BJ (cell line): Measurements from ENCODE around the gene MTUS2. TPM values are rescaled to one million over a fixed set of nuclear protein-coding genes. Genes with fewer than 3 reads are reported as not detected.

Source experiments
- CTCF ChIA-PET: fragments of 350-600 bp; formaldehyde crosslinking; extraction: SDS; loops from one replicate; lab custom pipeline; 2021; ENCODE audit warnings: antibody characterized with exemption, inconsistent platforms; lab: Yijun Ruan, JAX
- POLR2A ChIA-PET: fragments of 300-600 bp; sonication (Branson Sonifier 250); formaldehyde crosslinking; extraction: SDS; loops from one replicate; lab custom pipeline; 2021; ENCODE audit warnings: antibody characterized with exemption; lab: Charles Lee
- DNase-seq: peaks from one replicate; pipeline ENCODE4 v3.0.0-alpha.2; 2011; ENCODE audit warnings: low read depth
- H3K27me3 ChIP-seq: 2 replicates; pipeline ENCODE4 v1.6.0; 2011; ENCODE audit warnings: low read length; ENCODE audit not compliant: control insufficient read depth, insufficient read depth
- H3K36me3 ChIP-seq: 2 replicates; pipeline ENCODE4 v1.5.1; 2011; ENCODE audit warnings: low read length; ENCODE audit not compliant: control insufficient read depth, insufficient read depth
- H3K4me3 ChIP-seq: 2 replicates; pipeline ENCODE4 v1.5.1; 2011; ENCODE audit warnings: low read depth, mild to moderate bottlenecking, control low read depth, low read length
- CTCF ChIP-seq: IDR thresholded peaks from 2 replicates; pipeline ENCODE4 v1.5.1; 2011; ENCODE audit warnings: low read depth, mild to moderate bottlenecking, control low read depth, inconsistent platforms, low read length, moderate library complexity; ENCODE audit not compliant: insufficient read depth
- polyA plus RNA-seq: library from polyadenylated mRNA; depleted of rRNA; stranded (reverse); fragments of >200 nt; gene quantifications from 2 replicates; pipeline ENCODE4 v1.2.3, GENCODE V29; 2011

The MTUS2 gene
- polyA plus RNA-seq, 1 experiment, result 0.05 TPM

GRCh38 chr13:28890712-28891111, 70.6 kb downstream of the MTUS2 start:
- Histone ChIP-seq H3K27me3 (no peaks in the 10 kb centered on the region), H3K36me3 (no peaks in the 10 kb centered on the region), H3K4me3 (no peak overlapping the region)
- ChIA-PET POLR2A (no interaction called here), CTCF (no interaction called here)
- TF ChIP-seq CTCF, result no peak
- no peak for DNase-seq

- ChIA-PET CTCF (interaction anchor here (0.8 kb wide), 1 partner anchor 580 kb away, joined by 3 read pairs; no protein-coding TSS in a partner anchor), POLR2A (no interaction called here)
- no peak for TF ChIP-seq CTCF
- H3K36me3 ChIP-seq, result no peaks in the 10 kb centered on the region
- no peak for DNase-seq
- no peaks in the 10 kb centered on the region for H3K27me3 ChIP-seq
- H3K4me3 ChIP-seq, result no peak overlapping the region
Measured at GRCh38 chr13:28918030-28918429, 97.9 kb downstream of the MTUS2 start.

- no peak overlapping the region for H3K4me3 ChIP-seq
- ChIA-PET POLR2A (no interaction called here), CTCF (no interaction called here)
- no peaks in the 10 kb centered on the region for H3K27me3 ChIP-seq
- no peak for DNase-seq
- no peaks in the 10 kb centered on the region for H3K36me3 ChIP-seq
- TF ChIP-seq CTCF, result no peak
Measured at GRCh38 chr13:28922341-28922740, 102.2 kb downstream of the MTUS2 start.

- POLR2A ChIA-PET, result no interaction called here
- no peaks in the 10 kb centered on the region for H3K27me3 ChIP-seq
- CTCF ChIA-PET, result no interaction called here
- no peaks in the 10 kb centered on the region for H3K36me3 ChIP-seq
- DNase-seq, result no peak
- no peak for TF ChIP-seq CTCF
- no peak overlapping the region for H3K4me3 ChIP-seq
Measured at GRCh38 chr13:28935104-28935503, 115.0 kb downstream of the MTUS2 start.

- no peak for TF ChIP-seq CTCF
- ChIA-PET CTCF (interaction anchor here (0.6 kb wide), 1 partner anchor 261 kb away, joined by 3 read pairs; no protein-coding TSS in a partner anchor), POLR2A (no interaction called here)
- no peaks in the 10 kb centered on the region for H3K27me3 ChIP-seq
- H3K36me3 ChIP-seq, result no peaks in the 10 kb centered on the region
- no peak for DNase-seq
- H3K4me3 ChIP-seq, result no peak overlapping the region
Measured at GRCh38 chr13:28942906-28943305, 122.8 kb downstream of the MTUS2 start.
